ENCODE measurements around the gene TTC7B. TPM values are rescaled to one million over a fixed set of nuclear protein-coding genes. Genes with fewer than 3 reads are reported as not detected.

The TTC7B gene
- polyA plus RNA-seq, 1 donor (not counting 4 experiments of a cell fraction or from before 2014, with no cell fraction given), result 21.4 TPM

GRCh38 chr14:90583916-90584605, 232.2 kb downstream of the TTC7B start:
- H3K9ac ChIP-seq (ENCODE audit: control insufficient read depth, extremely low read depth, insufficient read depth, low read length), result no peak overlapping the region
- peaks cover 0 to 10% of the 10 kb centered on the region in 2 experiments for H3K36me3 ChIP-seq (ENCODE audit: control insufficient read depth in 2 of 2, extremely low read depth in 1 of 2, insufficient read depth in 2 of 2, low read length in 2 of 2)
- H3K4me1 ChIP-seq (ENCODE audit: control insufficient read depth, extremely low read depth, insufficient read depth, low read length), result no peaks in the 10 kb centered on the region
- TF ChIP-seq EZH2 (IDR thresholded peaks at IDR 0.05; ENCODE audit: low read length), result no peak
- TF ChIP-seq CTCF (optimal IDR thresholded peaks at IDR 0.05 in 1 of 3, IDR thresholded peaks at IDR 0.05 in 1 of 3, conservative IDR thresholded peaks at IDR 0.05 in 1 of 3; ENCODE audit: extremely low read depth in 1 of 3, insufficient read depth in 2 of 3, low read length in 3 of 3), result no peak
- dilution Hi-C loops (cut with MboI; ENCODE audit: extremely low pct_ligation_motif_present, low sequenced_read_pairs), result no loop called here
- H2AFZ ChIP-seq (ENCODE audit: control insufficient read depth, low read length), result no peak overlapping the region
- no peaks in the 10 kb centered on the region for H3K27me3 ChIP-seq (ENCODE audit: control insufficient read depth, extremely low read depth, insufficient read depth, low read length)
- DNase-seq (ENCODE audit: low read depth, low spot score), result no peak
- no peaks in the 10 kb centered on the region for H4K20me1 ChIP-seq (ENCODE audit: control insufficient read depth, extremely low read depth, insufficient read depth, low read length)
- no peak overlapping the region for H3K27ac ChIP-seq (ENCODE audit: control insufficient read depth, insufficient read depth, low read length)
- no peaks in the 10 kb centered on the region for H3K9me1 ChIP-seq (ENCODE audit: control insufficient read depth, extremely low read depth, insufficient read depth, low read length)
- no peaks in the 10 kb centered on the region for H3K9me3 ChIP-seq (ENCODE audit: control insufficient read depth, low read depth, low read length)
- H3K4me3 ChIP-seq (ENCODE audit: control insufficient read depth in 2 of 3, extremely low read depth in 1 of 3, insufficient read depth in 2 of 3, low read depth in 1 of 3, low read length in 3 of 3), result no peak overlapping the region
- FAIRE-seq, result no peak
- no peaks in the 10 kb centered on the region for H3K79me2 ChIP-seq (ENCODE audit: control insufficient read depth, insufficient read depth, low read length)
- no peak overlapping the region for H3K4me2 ChIP-seq (ENCODE audit: control insufficient read depth, extremely low read depth, insufficient read depth, low read depth, low read length)

GRCh38 chr14:90583427-90583826, 232.8 kb downstream of the TTC7B start:
- no peaks in the 10 kb centered on the region for H3K4me1 ChIP-seq (ENCODE audit: control insufficient read depth, extremely low read depth, insufficient read depth, low read length)
- no peak for DNase-seq (ENCODE audit: low read depth, low spot score)
- H3K9me1 ChIP-seq (ENCODE audit: control insufficient read depth, extremely low read depth, insufficient read depth, low read length), result no peaks in the 10 kb centered on the region
- no peaks in the 10 kb centered on the region for H4K20me1 ChIP-seq (ENCODE audit: control insufficient read depth, extremely low read depth, insufficient read depth, low read length)
- H3K36me3 ChIP-seq (ENCODE audit: control insufficient read depth in 2 of 2, extremely low read depth in 1 of 2, insufficient read depth in 2 of 2, low read length in 2 of 2), result peaks cover 0 to 11% of the 10 kb centered on the region in 2 experiments
- FAIRE-seq, result no peak
- no peak overlapping the region for H3K4me3 ChIP-seq (ENCODE audit: control insufficient read depth in 2 of 3, extremely low read depth in 1 of 3, insufficient read depth in 2 of 3, low read depth in 1 of 3, low read length in 3 of 3)
- no peaks in the 10 kb centered on the region for H3K27me3 ChIP-seq (ENCODE audit: control insufficient read depth, extremely low read depth, insufficient read depth, low read length)
- no peak overlapping the region for H3K9ac ChIP-seq (ENCODE audit: control insufficient read depth, extremely low read depth, insufficient read depth, low read length)
- no peaks in the 10 kb centered on the region for H3K79me2 ChIP-seq (ENCODE audit: control insufficient read depth, insufficient read depth, low read length)
- H3K27ac ChIP-seq (ENCODE audit: control insufficient read depth, insufficient read depth, low read length), result no peak overlapping the region
- TF ChIP-seq EZH2 (IDR thresholded peaks at IDR 0.05; ENCODE audit: low read length), result no peak
- TF ChIP-seq CTCF (optimal IDR thresholded peaks at IDR 0.05 in 1 of 3, IDR thresholded peaks at IDR 0.05 in 1 of 3, conservative IDR thresholded peaks at IDR 0.05 in 1 of 3; ENCODE audit: extremely low read depth in 1 of 3, insufficient read depth in 2 of 3, low read length in 3 of 3), result no peak
- dilution Hi-C loops (cut with MboI; ENCODE audit: extremely low pct_ligation_motif_present, low sequenced_read_pairs), result no loop called here
- no peak overlapping the region for H3K4me2 ChIP-seq (ENCODE audit: control insufficient read depth, extremely low read depth, insufficient read depth, low read depth, low read length)
- no peak overlapping the region for H2AFZ ChIP-seq (ENCODE audit: control insufficient read depth, low read length)
- no peaks in the 10 kb centered on the region for H3K9me3 ChIP-seq (ENCODE audit: control insufficient read depth, low read depth, low read length)

All from keratinocyte (primary cell).